Chondrocyte (in vitro differentiated cells): Measurements from ENCODE around the gene CREBRF. TPM values are rescaled to one million over a fixed set of nuclear protein-coding genes. Genes with fewer than 3 reads are reported as not detected.

ENCODE experiments used
- DNase-seq: peaks from one replicate; pipeline ENCODE4 v3.0.0; 2021; ENCODE audit warnings: mixed read lengths, low spot score
- H3K27ac Mint-ChIP-seq: one replicate; pipeline ENCODE4 v1.8.0; 2021; ENCODE audit warnings: mild to moderate bottlenecking, moderate library complexity, mixed read lengths; ENCODE audit not compliant: unreplicated experiment
- H3K27me3 Mint-ChIP-seq: 2 replicates; pipeline ENCODE4 v1.8.0; 2021; ENCODE audit warnings: low read depth, mixed read lengths
- H3K36me3 Mint-ChIP-seq: 2 replicates; pipeline ENCODE4 v1.8.0; 2021; ENCODE audit warnings: low read depth, mixed read lengths
- H3K4me1 Mint-ChIP-seq: 2 replicates; pipeline ENCODE4 v1.8.0; 2021; ENCODE audit warnings: low read depth, mild to moderate bottlenecking, mixed read lengths
- H3K4me3 Mint-ChIP-seq: one replicate; pipeline ENCODE4 v1.8.0; 2021; ENCODE audit warnings: mild to moderate bottlenecking, moderate library complexity, mixed read lengths; ENCODE audit not compliant: unreplicated experiment
- H3K9me3 Mint-ChIP-seq: 2 replicates; pipeline ENCODE4 v1.8.0; 2021; ENCODE audit warnings: low read depth, mixed read lengths
- total RNA-seq: library from RNA; stranded (reverse); gene quantifications from 3 replicates; pipeline ENCODE4 v1.2.1, GENCODE V29; 2021
- TF ChIP-seq, protein P1 (sequence below): fragments of 200-600 bp; sonication (generic); IDR thresholded peaks from 2 replicates; pipeline ENCODE4 v1.5.0; 2021; ENCODE audit warnings: antibody characterized with exemption, mild to moderate bottlenecking, moderate library complexity

Gene CREBRF
- total RNA-seq, 1 donor from 2014 or later, result 14.7 TPM

DNA sequence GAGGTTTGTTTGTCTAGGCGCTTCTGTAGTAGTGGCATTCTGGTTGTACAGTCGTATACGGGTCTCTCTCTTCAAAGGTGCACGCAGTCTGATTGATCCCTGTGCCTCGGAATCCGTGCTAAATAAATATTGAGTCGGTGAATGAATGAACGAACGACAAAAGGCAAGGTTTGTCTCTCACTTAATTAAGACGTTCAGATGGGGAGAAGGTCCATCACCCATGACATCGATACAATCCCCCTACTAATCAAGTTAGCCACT lies 500 bp upstream of the CREBRF start:
- H3K4me1 Mint-ChIP-seq, result peaks cover 28% of the 10 kb centered on the region
- peak overlapping the region; percentile 93 for H3K27ac Mint-ChIP-seq
- peak overlapping the region; percentile 89 for H3K4me3 Mint-ChIP-seq
- no peaks in the 10 kb centered on the region for H3K27me3 Mint-ChIP-seq
- TF ChIP-seq, protein P1, sequence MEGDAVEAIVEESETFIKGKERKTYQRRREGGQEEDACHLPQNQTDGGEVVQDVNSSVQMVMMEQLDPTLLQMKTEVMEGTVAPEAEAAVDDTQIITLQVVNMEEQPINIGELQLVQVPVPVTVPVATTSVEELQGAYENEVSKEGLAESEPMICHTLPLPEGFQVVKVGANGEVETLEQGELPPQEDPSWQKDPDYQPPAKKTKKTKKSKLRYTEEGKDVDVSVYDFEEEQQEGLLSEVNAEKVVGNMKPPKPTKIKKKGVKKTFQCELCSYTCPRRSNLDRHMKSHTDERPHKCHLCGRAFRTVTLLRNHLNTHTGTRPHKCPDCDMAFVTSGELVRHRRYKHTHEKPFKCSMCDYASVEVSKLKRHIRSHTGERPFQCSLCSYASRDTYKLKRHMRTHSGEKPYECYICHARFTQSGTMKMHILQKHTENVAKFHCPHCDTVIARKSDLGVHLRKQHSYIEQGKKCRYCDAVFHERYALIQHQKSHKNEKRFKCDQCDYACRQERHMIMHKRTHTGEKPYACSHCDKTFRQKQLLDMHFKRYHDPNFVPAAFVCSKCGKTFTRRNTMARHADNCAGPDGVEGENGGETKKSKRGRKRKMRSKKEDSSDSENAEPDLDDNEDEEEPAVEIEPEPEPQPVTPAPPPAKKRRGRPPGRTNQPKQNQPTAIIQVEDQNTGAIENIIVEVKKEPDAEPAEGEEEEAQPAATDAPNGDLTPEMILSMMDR, result no peak
- no peaks in the 10 kb centered on the region for H3K36me3 Mint-ChIP-seq
- DNase-seq, result no peak
- H3K9me3 Mint-ChIP-seq, result no peaks in the 10 kb centered on the region

DNA sequence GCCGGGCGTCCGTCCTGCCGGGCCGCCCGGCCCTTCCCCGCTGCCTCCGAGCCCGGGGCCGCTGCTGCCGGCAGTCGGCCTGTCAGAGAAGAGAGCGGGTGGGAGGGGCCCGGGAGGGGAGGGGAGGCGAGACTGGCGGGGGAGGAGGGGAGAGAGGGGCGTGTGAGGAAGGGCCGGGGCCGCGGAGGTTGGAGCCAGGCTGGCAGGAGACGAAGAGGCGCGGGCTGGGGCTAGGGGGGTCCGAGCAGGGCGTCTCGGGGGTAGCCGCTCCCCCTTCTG lies 570 bp downstream of the CREBRF start:
- Mint-ChIP-seq H3K27me3 (no peaks in the 10 kb centered on the region), H3K27ac (peak overlapping the region; percentile 97), H3K9me3 (no peaks in the 10 kb centered on the region), H3K36me3 (no peaks in the 10 kb centered on the region), H3K4me1 (peaks cover 27% of the 10 kb centered on the region), H3K4me3 (peak overlapping the region; percentile 93)
- peak; percentile 93 for DNase-seq
- TF ChIP-seq, protein P1, result no peak

DNA sequence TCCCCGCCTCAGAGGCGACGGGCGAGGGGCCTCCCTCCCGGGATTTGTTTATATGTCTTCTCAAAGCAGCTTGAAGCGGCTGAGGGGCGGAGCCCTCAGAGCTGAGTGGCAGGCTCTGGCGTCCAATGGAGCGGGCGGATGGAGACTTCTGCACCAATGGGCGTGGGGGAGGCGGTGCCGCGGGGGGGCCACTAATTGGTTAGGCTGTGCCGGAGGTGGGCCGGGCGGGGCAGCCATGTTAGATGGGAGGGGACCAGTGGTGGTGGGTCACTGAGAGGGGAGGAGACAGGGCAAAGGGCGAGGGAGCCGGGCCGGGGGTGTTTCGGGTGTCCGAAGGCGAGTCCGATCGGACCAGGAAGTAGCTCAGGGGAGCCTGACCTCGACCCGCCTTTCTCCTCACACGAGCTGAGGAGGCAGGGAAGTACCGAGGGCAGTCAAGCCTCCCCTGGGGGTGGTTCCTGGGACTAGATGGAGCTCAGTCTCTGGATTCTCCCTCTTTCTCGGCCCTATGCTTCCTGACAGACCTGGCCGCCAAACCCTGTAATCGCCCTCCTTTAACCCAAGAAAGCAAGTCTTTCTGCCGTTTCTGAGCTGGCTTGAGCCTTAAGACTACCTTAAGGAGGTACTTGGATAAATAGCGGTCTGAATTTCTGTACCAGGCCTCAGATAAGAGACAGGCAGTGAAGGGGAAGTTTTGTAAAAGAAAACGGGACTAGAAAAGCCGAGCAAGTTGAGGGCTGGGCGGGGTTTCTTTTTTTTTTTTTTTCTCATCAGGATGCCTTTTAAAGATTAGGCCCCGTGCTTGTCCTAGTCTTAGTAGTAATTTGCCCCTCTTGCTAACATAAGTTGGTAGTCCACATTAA lies 1.1 kb downstream of the CREBRF start:
- Mint-ChIP-seq H3K27ac (peak overlapping the region; percentile 97), H3K4me3 (peak overlapping the region; percentile 93), H3K36me3 (no peaks in the 10 kb centered on the region), H3K27me3 (no peaks in the 10 kb centered on the region), H3K4me1 (peaks cover 25% of the 10 kb centered on the region), H3K9me3 (no peaks in the 10 kb centered on the region)
- DNase-seq, result peak; percentile 99
- TF ChIP-seq, protein P1, result peak; percentile 56

DNA sequence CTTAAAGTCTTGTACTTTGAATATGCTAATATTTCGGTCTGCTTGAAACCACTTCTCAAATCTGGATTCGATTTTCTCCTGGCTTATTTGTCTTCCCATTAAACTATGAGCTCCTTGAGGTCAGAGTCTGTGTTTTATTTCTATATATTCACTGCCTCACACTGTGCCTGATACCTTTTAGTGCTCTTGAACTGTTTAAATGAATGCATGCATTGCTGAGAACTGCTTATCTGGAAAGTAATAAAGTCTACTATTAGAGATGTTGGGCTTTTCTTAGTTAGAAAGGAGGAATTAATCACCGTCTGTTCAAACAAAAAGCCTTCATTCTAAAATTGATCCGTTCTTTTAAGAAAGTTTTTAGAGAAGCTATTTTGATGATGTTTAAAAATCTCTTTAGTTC lies 6.0 kb downstream of the CREBRF start:
- H3K9me3 Mint-ChIP-seq, result no peaks in the 10 kb centered on the region
- H3K27ac Mint-ChIP-seq, result no peak overlapping the region
- TF ChIP-seq, protein P1, result no peak
- no peaks in the 10 kb centered on the region for H3K36me3 Mint-ChIP-seq
- H3K27me3 Mint-ChIP-seq, result no peaks in the 10 kb centered on the region
- H3K4me3 Mint-ChIP-seq, result no peak overlapping the region
- no peak for DNase-seq
- H3K4me1 Mint-ChIP-seq, result peaks cover 16% of the 10 kb centered on the region

DNA sequence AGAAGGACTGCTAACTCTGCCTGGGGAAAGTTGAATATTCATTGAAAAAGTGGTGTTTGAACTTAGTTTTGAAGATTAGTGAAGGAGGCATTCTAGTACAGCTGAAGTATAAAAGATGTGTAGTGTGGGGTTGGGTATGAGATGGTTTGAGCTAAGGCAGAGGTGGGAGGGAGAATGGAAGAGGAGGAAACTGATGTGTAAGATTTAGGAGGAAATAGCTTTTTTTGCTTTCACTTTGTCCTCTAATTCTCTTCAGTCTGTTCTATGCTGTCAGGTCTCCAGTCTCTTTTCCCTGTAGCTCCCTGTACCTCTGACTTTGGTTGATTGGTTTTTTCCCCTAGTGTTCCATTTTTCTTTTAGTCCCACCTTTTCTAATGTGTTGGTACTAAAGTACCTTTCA lies 9.0 kb downstream of the CREBRF start:
- DNase-seq, result no peak
- H3K9me3 Mint-ChIP-seq, result no peaks in the 10 kb centered on the region
- H3K36me3 Mint-ChIP-seq, result no peaks in the 10 kb centered on the region
- peaks cover 8% of the 10 kb centered on the region for H3K4me1 Mint-ChIP-seq
- no peak overlapping the region for H3K4me3 Mint-ChIP-seq
- no peaks in the 10 kb centered on the region for H3K27me3 Mint-ChIP-seq
- TF ChIP-seq, protein P1, result no peak
- H3K27ac Mint-ChIP-seq, result no peak overlapping the region
